HepG2 (cell line): Measurements from ENCODE around the gene SEC23IP. TPM values are rescaled to one million over a fixed set of nuclear protein-coding genes. Genes with fewer than 3 reads are reported as not detected.
A peak's percentile ranks its signal among the peaks of the same experiment; 100 is the strongest.

Source experiments
- ATAC-seq: fragments of 200-7000 bp; cut with Tn5 transposase; 3 replicates; pipeline ENCODE4 v1.9.1; 2020; ENCODE audit warnings: mild to moderate bottlenecking, moderate library complexity
- BruUV-seq: library from RNA; stranded (reverse); fragments of 400-500 nt; replicated peaks from 2 replicates; lab custom pipeline; 2021; lab: Mats Ljungman, UMichigan
- CTCF ChIA-PET: fragments of 300-600 bp; formaldehyde crosslinking; extraction: SDS; loops from one replicate; lab custom pipeline; 2021; ENCODE audit warnings: low total read pairs, inconsistent platforms, low intra/inter-chr PET ratio; lab: Yijun Ruan, JAX
- POLR2A ChIA-PET: fragments of 350-600 bp; sonication (Branson Sonifier 250); formaldehyde crosslinking; loops from one replicate; lab custom pipeline; 2020; ENCODE audit warnings: antibody characterized with exemption, inconsistent platforms; lab: Yijun Ruan, JAX
- DNase-seq: peaks from one replicate; pipeline ENCODE4 v3.0.0-alpha.2; 2015; ENCODE audit warnings: low spot score
- FAIRE-seq: peaks from 3 replicates; lab custom pipeline; 2011; peaks lifted over from hg19 to GRCh38; lab: Jason Lieb, UNC
- H2AFZ ChIP-seq: one replicate; pipeline ENCODE4 v1.6.1; 2011; ENCODE audit warnings: low read length, inconsistent platforms
- H3K27ac ChIP-seq: fragments of 300-600 bp; 3 replicates; pipeline ENCODE4 v1.8.0; 2011; ENCODE audit warnings: mixed run types, mild to moderate bottlenecking, mixed read lengths, low read length, inconsistent platforms; ENCODE audit not compliant: insufficient read depth; ENCODE audit errors: extremely low read length
- H3K27me3 ChIP-seq, 2 experiments: fragments of 200-600 bp in 1 of 2; 2 replicates in 1 of 2; 3 replicates in 1 of 2; pipeline versions ENCODE4 v1.6.0 to v1.8.0; 2011; ENCODE audit warnings: low read length in 2 of 2, mild to moderate bottlenecking in 2 of 2, moderate library complexity in 2 of 2, inconsistent platforms in 1 of 2; ENCODE audit not compliant: insufficient read depth in 2 of 2, control insufficient read depth in 1 of 2
- H3K36me3 ChIP-seq, 2 experiments: fragments of 200-600 bp in 1 of 2; replicated peaks in 1 of 2; 2 replicates in 1 of 2; 3 replicates in 1 of 2; pipeline versions ENCODE4 v1.5.1 to v1.8.0; 2011; ENCODE audit warnings: low read length in 2 of 2, inconsistent platforms in 1 of 2; ENCODE audit not compliant: insufficient read depth in 2 of 2, control insufficient read depth in 1 of 2
- H3K4me1 ChIP-seq: 2 replicates; pipeline ENCODE4 v1.5.1; 2012; ENCODE audit warnings: low read length, inconsistent platforms; ENCODE audit not compliant: insufficient read depth
- H3K4me2 ChIP-seq: 2 replicates; pipeline ENCODE4 v1.6.0; 2011; ENCODE audit warnings: low read depth, low read length, inconsistent platforms
- H3K4me3 ChIP-seq, 3 experiments: fragments of 200-600 bp in 1 of 3; sonication (generic), shearing (Covaris generic) in 1 of 3; replicated peaks in 1 of 3; 2 replicates each; pipeline ENCODE4 v1.5.1; 2011 to 2016; ENCODE audit warnings: low read length in 3 of 3, inconsistent platforms in 2 of 3, low read depth in 2 of 3, mild to moderate bottlenecking in 2 of 3, control low read depth in 1 of 3, mixed read lengths in 1 of 3; ENCODE audit not compliant: insufficient read depth in 1 of 3
- H3K79me2 ChIP-seq: one replicate; pipeline ENCODE4 v1.6.1; 2011; ENCODE audit warnings: low read length, inconsistent platforms; ENCODE audit not compliant: insufficient read depth
- H3K9ac ChIP-seq: 2 replicates; pipeline ENCODE4 v1.6.0; 2011; ENCODE audit warnings: mild to moderate bottlenecking, low read depth, low read length, inconsistent platforms; ENCODE audit not compliant: insufficient read depth
- H3K9me3 ChIP-seq: 2 replicates; pipeline ENCODE4 v1.5.1; 2012; ENCODE audit warnings: mild to moderate bottlenecking, low read length
- H4K20me1 ChIP-seq: 2 replicates; pipeline ENCODE4 v1.6.0; 2011; ENCODE audit warnings: inconsistent platforms, mild to moderate bottlenecking, low read length, moderate library complexity; ENCODE audit not compliant: insufficient read depth
- CBX2 ChIP-seq, 2 experiments: fragments of 200-600 bp in 1 of 2; sonication (generic); formaldehyde crosslinking in 1 of 2; IDR thresholded peaks; 2 replicates each; pipeline versions ENCODE4 v1.7.0 to v1.8.1; 2018 to 2022; ENCODE audit warnings: low read depth in 2 of 2, low read length in 1 of 2, mild to moderate bottlenecking in 1 of 2, missing genetic modification reagents in 1 of 2
- PLSCR1 ChIP-seq: sonication (generic); formaldehyde crosslinking; IDR thresholded peaks from 2 replicates; pipeline ENCODE4 v1.5.0; 2020; ENCODE audit warnings: missing genetic modification reagents, mild to moderate bottlenecking, borderline replicate concordance
- POLR2G ChIP-seq: fragments of 200-400 bp; formaldehyde crosslinking; IDR thresholded peaks from 2 replicates; pipeline ENCODE4 v1.6.1; 2018; ENCODE audit warnings: mild to moderate bottlenecking, low read depth, low read length, moderate library complexity
- RORA ChIP-seq: sonication (generic); formaldehyde crosslinking; IDR thresholded peaks from 2 replicates; pipeline ENCODE4 v1.5.0; 2020; ENCODE audit warnings: mild to moderate bottlenecking, missing genetic modification reagents, moderate library complexity
- WGBS: methylation state at CpG from one replicate; pipeline ENCODE4 v1.1.6; 2017; ENCODE audit warnings: low lambda C conversion rate; 5-methylcytosine and 5-hydroxymethylcytosine counted together
- in situ Hi-C: cut with HindIII; loops from 2 replicates; pipeline ENCODE4 v1.10.0; 2017; ENCODE audit warnings: low pct_unique_long_range_greater_than_20kb; ENCODE audit not compliant: extremely low pct_ligation_motif_present
- intact Hi-C: fragments of 100-400 bp; cut with micrococcal nuclease; formaldehyde crosslinking; loops from one replicate; pipeline ENCODE4 v1.10.0; 2022; ENCODE audit not compliant: unreplicated experiment
- polyA plus RNA-seq, 8 experiments: library from polyadenylated mRNA; depleted of rRNA in 3 of 8; stranded (reverse) in 7 of 8; unstranded in 1 of 8; fragments of >200 nt; fragmentation: Illumina TruSeq in 4 of 8; extraction: Trizol in 4 of 8; gene quantifications; 2 replicates each; pipeline versions ENCODE4 v1.2.1 to v1.2.3, GENCODE V29; 2011 to 2016; ENCODE audit warnings: low read depth in 4 of 8, missing spikeins in 1 of 8, mixed read lengths in 1 of 8; ENCODE audit not compliant: insufficient read depth in 1 of 8
- total RNA-seq, 5 experiments: library from RNA; depleted of rRNA; stranded (reverse); fragments of >200 nt; fragmentation: Illumina TruSeq; extraction: Trizol; gene quantifications; 2 replicates each; pipeline ENCODE4 v1.2.3, GENCODE V29; 2016; ENCODE audit warnings: low read depth in 1 of 5
- TF ChIP-seq, protein P1 (sequence below): IDR thresholded peaks from 2 replicates; pipeline ENCODE4 v1.6.1; 2016; ENCODE audit warnings: mild to moderate bottlenecking

SEC23IP gene
- total and polyA plus RNA-seq, 2 of the 13 experiments (the other 11 are each of a cell fraction or from before 2014, with no cell fraction given) = 32.3 to 57.7 TPM

GRCh38 chr10:119945805-119946204 lies 53.3 kb downstream of the SEC23IP start:
- FAIRE-seq = no peak

DNA sequence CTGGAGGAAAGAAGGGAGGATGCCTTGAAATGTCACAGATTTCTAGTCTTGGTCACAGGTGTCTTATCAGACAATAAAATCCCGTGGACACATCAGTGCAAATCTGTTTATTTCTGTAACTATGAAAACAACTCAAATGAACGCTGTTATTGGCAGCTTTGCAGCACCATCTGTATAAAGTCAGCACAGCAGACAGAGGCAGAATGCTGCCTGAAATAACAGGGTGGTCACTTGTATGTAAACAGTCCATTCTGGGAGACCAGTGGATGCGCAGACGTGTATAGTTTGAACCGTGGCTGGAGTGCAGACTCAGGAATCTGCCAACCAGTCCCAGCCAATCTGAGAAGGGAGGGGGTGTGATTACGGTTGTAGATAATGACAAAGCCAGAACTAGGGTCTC lies 54.8 kb downstream of the SEC23IP start:
- Histone ChIP-seq H4K20me1 (no peaks in the 10 kb centered on the region), H3K4me2 (no peak overlapping the region), H3K36me3 (peaks cover 5 to 15% of the 10 kb centered on the region in 2 experiments), H3K9me3 (no peaks in the 10 kb centered on the region), H3K27me3 (no peaks in the 10 kb centered on the region), H3K79me2 (no peaks in the 10 kb centered on the region)
- 85% methylated on average over 6 of the region's 6 CpGs for WGBS
- in situ Hi-C loops = no loop called here
- no peak for FAIRE-seq
- intact Hi-C loops = no loop called here
- CTCF ChIA-PET = no interaction called here
- ATAC-seq = peak; percentile 34
- no peak for DNase-seq
- BruUV-seq = no TSS peak
- 0 out of 2 replicates have a peak, but pooled peaks have one; percentile 37 for TF ChIP-seq POLR2G
- TF ChIP-seq, protein P1, sequence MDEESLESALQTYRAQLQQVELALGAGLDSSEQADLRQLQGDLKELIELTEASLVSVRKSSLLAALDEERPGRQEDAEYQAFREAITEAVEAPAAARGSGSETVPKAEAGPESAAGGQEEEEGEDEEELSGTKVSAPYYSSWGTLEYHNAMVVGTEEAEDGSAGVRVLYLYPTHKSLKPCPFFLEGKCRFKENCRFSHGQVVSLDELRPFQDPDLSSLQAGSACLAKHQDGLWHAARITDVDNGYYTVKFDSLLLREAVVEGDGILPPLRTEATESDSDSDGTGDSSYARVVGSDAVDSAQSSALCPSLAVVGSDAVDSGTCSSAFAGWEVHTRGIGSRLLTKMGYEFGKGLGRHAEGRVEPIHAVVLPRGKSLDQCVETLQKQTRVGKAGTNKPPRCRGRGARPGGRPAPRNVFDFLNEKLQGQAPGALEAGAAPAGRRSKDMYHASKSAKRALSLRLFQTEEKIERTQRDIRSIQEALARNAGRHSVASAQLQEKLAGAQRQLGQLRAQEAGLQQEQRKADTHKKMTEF = no peak
- TF ChIP-seq, all 625 proteins: peak for 1
- Histone ChIP-seq H2AFZ (no peak overlapping the region), H3K27ac (no peak overlapping the region), H3K4me1 (no peaks in the 10 kb centered on the region), H3K4me3 (no peak overlapping the region), H3K9ac (no peak overlapping the region)
- POLR2A ChIA-PET = no interaction called here

More at GRCh38 chr10:119945805-119946204, 53.3 kb downstream of the SEC23IP start:
- Histone ChIP-seq H2AFZ (no peak overlapping the region), H3K36me3 (peaks cover 8 to 30% of the 10 kb centered on the region in 2 experiments), H3K79me2 (no peaks in the 10 kb centered on the region), H3K4me3 (no peak overlapping the region), H3K9me3 (no peaks in the 10 kb centered on the region), H4K20me1 (no peaks in the 10 kb centered on the region), H3K27ac (no peak overlapping the region), H3K27me3 (no peaks in the 10 kb centered on the region), H3K4me2 (no peak overlapping the region), H3K4me1 (no peaks in the 10 kb centered on the region), H3K9ac (no peak overlapping the region)
- no TSS peak for BruUV-seq
- in situ Hi-C loops (no loop called here), intact Hi-C loops (no loop called here)
- ChIA-PET CTCF (no interaction called here), POLR2A (no interaction called here)
- DNase-seq = no peak
- WGBS = 99% methylated on average over 3 of the region's 3 CpGs
- no peak for ATAC-seq
- no peak for TF ChIP-seq RORA (CRISPR knock-in tag)
- TF ChIP-seq CBX2 (IDR thresholded peaks at IDR 0.05; ENCODE audit: low read depth, low read length) = no peak
- no peak for TF ChIP-seq CBX2 (CRISPR knock-in tag; IDR thresholded peaks at IDR 0.05; ENCODE audit: low read depth)
- no peak for TF ChIP-seq PLSCR1 (CRISPR knock-in tag)
